Calu3 (cell line): ENCODE measurements around the gene PRPF39. TPM values are rescaled to one million over a fixed set of nuclear protein-coding genes. Genes with fewer than 3 reads are reported as not detected.

Experiments
- BruUV-seq: library from RNA; stranded (reverse); fragments of 400-500 nt; replicated peaks from 2 replicates; lab custom pipeline; 2021; lab: Mats Ljungman, UMichigan
- CTCF ChIA-PET: fragments of 300-600 bp; sonication (Branson Sonifier 250); formaldehyde crosslinking; loops from one replicate; lab custom pipeline; 2022; ENCODE audit warnings: antibody characterized with exemption; lab: Charles Lee
- DNase-seq: peaks from one replicate; pipeline ENCODE4 v3.0.0; 2022
- H3K27ac Mint-ChIP-seq: one replicate; pipeline ENCODE4 v1.8.0; 2022; ENCODE audit warnings: mixed read lengths; ENCODE audit not compliant: unreplicated experiment
- H3K27me3 Mint-ChIP-seq: one replicate; pipeline ENCODE4 v1.8.0; 2022; ENCODE audit warnings: mixed read lengths; ENCODE audit not compliant: unreplicated experiment
- H3K36me3 Mint-ChIP-seq: one replicate; pipeline ENCODE4 v1.8.0; 2022; ENCODE audit warnings: mild to moderate bottlenecking, moderate library complexity, mixed read lengths; ENCODE audit not compliant: insufficient read depth, unreplicated experiment
- H3K4me1 Mint-ChIP-seq: one replicate; pipeline ENCODE4 v1.8.0; 2022; ENCODE audit warnings: mild to moderate bottlenecking, low read depth, mixed read lengths; ENCODE audit not compliant: unreplicated experiment
- H3K4me3 Mint-ChIP-seq: one replicate; pipeline ENCODE4 v1.8.0; 2022; ENCODE audit warnings: mild to moderate bottlenecking, low read depth, moderate library complexity, mixed read lengths; ENCODE audit not compliant: unreplicated experiment
- H3K9me3 Mint-ChIP-seq: one replicate; pipeline ENCODE4 v1.8.0; 2022; ENCODE audit warnings: low read depth, mixed read lengths; ENCODE audit not compliant: unreplicated experiment
- CTCF ChIP-seq: fragments of 200-600 bp; IDR thresholded peaks from one replicate; pipeline ENCODE4 v1.8.0; 2022; ENCODE audit warnings: antibody characterized with exemption; ENCODE audit not compliant: unreplicated experiment
- intact Hi-C: fragments of 100-400 bp; cut with micrococcal nuclease; formaldehyde crosslinking; loops from one replicate; pipeline ENCODE4 v1.10.0; 2022; ENCODE audit not compliant: unreplicated experiment
- total RNA-seq: library from RNA; stranded (reverse); gene quantifications from 2 replicates; pipeline ENCODE4 v1.2.3, GENCODE V29; 2022

The PRPF39 gene
- total RNA-seq, 1 experiment from 2014 or later = 34.2 TPM

- no peaks in the 10 kb centered on the region for H3K36me3 Mint-ChIP-seq
- no peak for TF ChIP-seq CTCF
- no peak for DNase-seq
- intact Hi-C loops = no loop called here
- no peaks in the 10 kb centered on the region for H3K9me3 Mint-ChIP-seq
- no peaks in the 10 kb centered on the region for H3K27me3 Mint-ChIP-seq
- H3K27ac Mint-ChIP-seq = no peak overlapping the region
- no peaks in the 10 kb centered on the region for H3K4me1 Mint-ChIP-seq
- CTCF ChIA-PET = no interaction called here
- no TSS peak for BruUV-seq
- H3K4me3 Mint-ChIP-seq = no peak overlapping the region
Observed at GRCh38 chr14:45060551-45060950, 23.4 kb upstream of the PRPF39 start.

GRCh38 chr14:45065540-45065939 lies 18.4 kb upstream of the PRPF39 start:
- no peak overlapping the region for H3K27ac Mint-ChIP-seq
- H3K36me3 Mint-ChIP-seq = no peaks in the 10 kb centered on the region
- DNase-seq = no peak
- no peak for TF ChIP-seq CTCF
- BruUV-seq = no TSS peak
- H3K4me1 Mint-ChIP-seq = no peaks in the 10 kb centered on the region
- H3K4me3 Mint-ChIP-seq = no peak overlapping the region
- H3K27me3 Mint-ChIP-seq = no peaks in the 10 kb centered on the region
- H3K9me3 Mint-ChIP-seq = no peaks in the 10 kb centered on the region
- CTCF ChIA-PET = no interaction called here
- intact Hi-C loops = no loop called here

- no TSS peak for BruUV-seq
- Mint-ChIP-seq H3K27ac (no peak overlapping the region), H3K27me3 (no peaks in the 10 kb centered on the region), H3K4me3 (no peak overlapping the region), H3K36me3 (no peaks in the 10 kb centered on the region), H3K4me1 (no peaks in the 10 kb centered on the region), H3K9me3 (no peaks in the 10 kb centered on the region)
- intact Hi-C loops = no loop called here
- DNase-seq = no peak
- CTCF ChIA-PET = no interaction called here
- TF ChIP-seq CTCF = no peak
Observed at GRCh38 chr14:45065956-45066355, 18.0 kb upstream of the PRPF39 start.

GRCh38 chr14:45066667-45067066 lies 17.2 kb upstream of the PRPF39 start:
- CTCF ChIA-PET = no interaction called here
- no peaks in the 10 kb centered on the region for H3K9me3 Mint-ChIP-seq

More at GRCh38 chr14:45066667-45067066, 17.2 kb upstream of the PRPF39 start:
- H3K4me1 Mint-ChIP-seq = no peaks in the 10 kb centered on the region
- intact Hi-C loops = no loop called here
- no peak overlapping the region for H3K4me3 Mint-ChIP-seq
- H3K27ac Mint-ChIP-seq = no peak overlapping the region
- DNase-seq = no peak
- no peaks in the 10 kb centered on the region for H3K36me3 Mint-ChIP-seq
- no TSS peak for BruUV-seq
- no peak for TF ChIP-seq CTCF
- no peaks in the 10 kb centered on the region for H3K27me3 Mint-ChIP-seq
